Activated naive CD8-positive, alpha-beta T cell (primary cell): ENCODE results near the gene EHMT1.
"Not testable (repeated sequence)": the region's sequence is repeated elsewhere in the genome, so short reads cannot be mapped to it uniquely, and the experiment has no call there.

Source experiments
- H3K27ac Mint-ChIP-seq: one replicate; pipeline ENCODE4 v1.8.0; 2021; ENCODE audit warnings: mixed read lengths
- H3K27me3 Mint-ChIP-seq: one replicate; pipeline ENCODE4 v1.8.0; 2021; ENCODE audit warnings: mixed read lengths
- H3K36me3 Mint-ChIP-seq: one replicate; pipeline ENCODE4 v1.8.0; 2021; ENCODE audit warnings: mixed read lengths
- H3K4me1 Mint-ChIP-seq: one replicate; pipeline ENCODE4 v1.8.0; 2021; ENCODE audit warnings: low read depth, mixed read lengths
- H3K4me3 Mint-ChIP-seq: one replicate; pipeline ENCODE4 v1.8.0; 2021; ENCODE audit warnings: mild to moderate bottlenecking, mixed read lengths
- H3K9me3 Mint-ChIP-seq: one replicate; pipeline ENCODE4 v1.8.0; 2021; ENCODE audit warnings: low read depth, mixed read lengths

The EHMT1 gene

GRCh38 chr9:137583957-137584356, 34.8 kb upstream of the EHMT1 start:
- Mint-ChIP-seq H3K27me3 (no peaks in the 10 kb centered on the region), H3K36me3 (peaks cover 2% of the 10 kb centered on the region), H3K4me3 (no peak overlapping the region), H3K27ac (no peak overlapping the region), H3K4me1 (peaks cover 12% of the 10 kb centered on the region), H3K9me3 (no peaks in the 10 kb centered on the region)

- Mint-ChIP-seq H3K4me3 (no peak overlapping the region), H3K4me1 (peaks cover 9% of the 10 kb centered on the region), H3K27me3 (no peaks in the 10 kb centered on the region), H3K9me3 (no peaks in the 10 kb centered on the region), H3K27ac (no peak overlapping the region), H3K36me3 (peaks cover 2% of the 10 kb centered on the region)
Measured at GRCh38 chr9:137586854-137587253, 32.0 kb upstream of the EHMT1 start.

DNA sequence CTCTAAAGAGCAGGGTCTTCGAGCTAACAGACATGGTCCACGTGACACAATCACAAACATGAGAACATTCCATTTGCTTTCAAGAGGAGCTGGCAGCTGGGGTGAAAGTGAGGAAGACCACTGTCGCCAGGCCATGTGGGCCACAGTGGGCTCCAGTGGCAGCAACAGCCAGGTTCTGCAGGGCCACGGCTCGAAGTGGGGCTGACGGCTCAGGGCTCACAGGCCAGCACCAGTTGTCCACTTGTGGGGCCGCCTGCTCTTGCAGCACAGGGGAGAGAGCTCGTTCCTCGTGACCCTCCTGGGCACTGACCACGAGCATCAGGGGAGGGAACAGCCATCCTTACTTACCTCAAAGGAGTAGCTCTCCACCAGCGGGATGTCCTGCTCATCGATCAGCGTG, 30.5 kb upstream of the EHMT1 start:
- H3K4me3 Mint-ChIP-seq = peak overlapping the region; percentile 91
- no peaks in the 10 kb centered on the region for H3K9me3 Mint-ChIP-seq
- H3K27ac Mint-ChIP-seq = no peak overlapping the region
- H3K4me1 Mint-ChIP-seq = peaks cover 9% of the 10 kb centered on the region
- H3K36me3 Mint-ChIP-seq = peaks cover 2% of the 10 kb centered on the region
- H3K27me3 Mint-ChIP-seq = no peaks in the 10 kb centered on the region

DNA sequence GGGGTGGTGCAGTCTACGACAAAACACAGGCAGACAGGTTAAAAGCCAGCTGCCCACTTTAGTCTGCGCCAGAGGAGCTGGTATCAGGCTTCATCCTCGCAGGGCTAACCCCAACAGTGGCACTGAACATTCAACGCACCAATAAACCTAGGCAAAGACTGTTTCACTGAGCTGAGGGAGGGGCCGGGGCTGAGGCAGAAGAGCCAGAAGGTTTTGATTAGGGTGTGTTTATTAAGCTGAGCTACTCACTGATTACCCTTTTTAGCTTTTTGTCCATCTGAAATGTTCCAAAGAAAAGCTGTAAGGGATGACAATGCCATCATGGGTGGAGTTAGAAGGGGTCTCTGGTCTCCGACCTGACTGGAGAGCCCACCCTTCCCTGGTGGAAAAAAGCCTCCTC, 29.9 kb upstream of the EHMT1 start:
- peaks cover 2% of the 10 kb centered on the region for H3K36me3 Mint-ChIP-seq
- H3K9me3 Mint-ChIP-seq = no peaks in the 10 kb centered on the region
- H3K27ac Mint-ChIP-seq = no peak overlapping the region
- peaks cover 9% of the 10 kb centered on the region for H3K4me1 Mint-ChIP-seq
- peak overlapping the region; percentile 91 for H3K4me3 Mint-ChIP-seq
- H3K27me3 Mint-ChIP-seq = no peaks in the 10 kb centered on the region

GRCh38 chr9:137589441-137590122, 29.2 kb upstream of the EHMT1 start:
- Mint-ChIP-seq H3K27ac (peak overlapping the region; percentile 68), H3K9me3 (no peaks in the 10 kb centered on the region), H3K4me1 (peaks cover 9% of the 10 kb centered on the region), H3K36me3 (peaks cover 2% of the 10 kb centered on the region), H3K4me3 (peak overlapping the region; percentile 91), H3K27me3 (no peaks in the 10 kb centered on the region)

DNA sequence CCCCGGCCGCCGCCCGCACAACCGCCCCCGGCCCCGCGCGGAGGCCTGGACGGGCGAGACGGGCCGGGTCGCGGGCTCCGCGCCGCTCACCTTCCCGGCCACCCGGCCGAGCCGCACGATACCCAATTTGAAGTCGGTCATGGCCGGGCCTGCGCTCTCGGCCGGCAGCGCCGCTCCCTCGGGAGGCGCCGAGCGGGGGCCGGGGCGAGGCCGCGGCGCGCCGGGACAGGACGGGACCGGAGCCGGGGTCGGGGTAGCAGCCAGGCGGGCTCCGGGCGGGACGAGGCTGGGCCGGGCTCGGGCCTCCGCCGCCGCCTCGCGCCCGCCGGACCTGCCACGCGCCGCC, 28.7 kb upstream of the EHMT1 start:
- H3K27ac Mint-ChIP-seq = no peak overlapping the region
- H3K4me3 Mint-ChIP-seq = no peak overlapping the region
- H3K36me3 Mint-ChIP-seq = peaks cover 2% of the 10 kb centered on the region
- no peaks in the 10 kb centered on the region for H3K9me3 Mint-ChIP-seq
- H3K27me3 Mint-ChIP-seq = no peaks in the 10 kb centered on the region
- H3K4me1 Mint-ChIP-seq = peaks cover 9% of the 10 kb centered on the region

- H3K27ac Mint-ChIP-seq = peak within 1 kb of the TSS; percentile 98
- peak within 1 kb of the TSS; percentile 96 for H3K4me3 Mint-ChIP-seq
- peaks cover 9% of the 10 kb centered on the region for H3K4me1 Mint-ChIP-seq
- no peaks in the 10 kb centered on the region for H3K27me3 Mint-ChIP-seq
- H3K36me3 Mint-ChIP-seq = peaks cover 2% of the 10 kb centered on the region
- no peaks in the 10 kb centered on the region for H3K9me3 Mint-ChIP-seq
Measured at GRCh38 chr9:137590469-137591383, 28.1 kb upstream of the EHMT1 start, which contains the start of gene ZMYND19. Gene ZMYND19 (minus strand): TSS chr9:137590512. CDS start chr9:137590263, 249 bp downstream.

- H3K4me3 Mint-ChIP-seq = peak overlapping the region; percentile 42
- H3K27ac Mint-ChIP-seq = no peak overlapping the region
- H3K27me3 Mint-ChIP-seq = no peaks in the 10 kb centered on the region
- H3K4me1 Mint-ChIP-seq = peaks cover 8% of the 10 kb centered on the region
- H3K9me3 Mint-ChIP-seq = no peaks in the 10 kb centered on the region
- H3K36me3 Mint-ChIP-seq = peaks cover 2% of the 10 kb centered on the region
Measured at GRCh38 chr9:137592767-137593166, 26.0 kb upstream of the EHMT1 start.

DNA sequence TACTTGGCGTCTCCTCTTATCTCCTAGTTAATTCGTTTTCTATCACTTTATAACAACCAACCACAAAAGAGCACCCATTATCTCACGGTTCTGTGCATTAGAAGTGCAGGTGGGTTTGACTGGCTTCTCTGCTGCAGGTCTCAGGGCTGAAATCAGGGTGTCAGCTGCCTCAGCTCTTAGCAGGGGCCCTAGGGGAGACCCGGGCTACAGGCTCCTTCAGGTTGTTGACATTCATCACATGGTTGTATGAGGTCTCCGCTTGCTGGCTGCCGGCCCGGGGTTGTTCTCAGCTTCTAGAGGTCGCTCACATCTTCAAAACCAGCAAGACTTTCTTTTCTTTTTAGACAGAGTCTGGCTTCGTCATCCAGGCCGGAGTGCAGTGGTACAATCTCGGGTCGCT, 25.6 kb upstream of the EHMT1 start:
- H3K27ac Mint-ChIP-seq = no peak overlapping the region
- peaks cover 4% of the 10 kb centered on the region for H3K4me1 Mint-ChIP-seq
- H3K4me3 Mint-ChIP-seq = peak overlapping the region; percentile 42

DNA sequence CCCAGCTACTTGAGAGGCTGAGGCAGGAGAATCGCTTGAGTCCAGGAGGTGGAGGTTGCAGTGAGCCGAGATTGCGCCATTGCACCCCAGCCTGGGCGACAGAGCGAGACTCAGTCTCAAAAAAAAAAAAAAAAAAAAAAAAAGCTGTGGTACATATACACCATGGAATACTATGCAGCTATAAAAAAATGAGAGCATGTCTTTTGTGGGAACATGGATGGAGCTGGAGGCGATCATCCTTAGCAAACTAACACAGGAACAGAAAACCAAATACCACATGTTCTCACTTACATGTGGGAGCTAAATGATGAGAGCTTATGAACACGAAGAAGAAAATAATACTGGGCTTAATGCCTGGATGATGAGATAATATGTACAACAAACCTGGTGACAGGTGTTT, 22.2 kb upstream of the EHMT1 start:
- not testable (repeated sequence) for H3K4me1 Mint-ChIP-seq, H3K27ac Mint-ChIP-seq, H3K36me3 Mint-ChIP-seq, H3K9me3 Mint-ChIP-seq, H3K27me3 Mint-ChIP-seq, H3K4me3 Mint-ChIP-seq

More for the DNA sequence above, 25.6 kb upstream of the EHMT1 start:
- Mint-ChIP-seq H3K27me3 (no peaks in the 10 kb centered on the region), H3K36me3 (no peaks in the 10 kb centered on the region), H3K9me3 (no peaks in the 10 kb centered on the region)

GRCh38 chr9:137598943-137599342, 19.9 kb upstream of the EHMT1 start:
- H3K4me3 Mint-ChIP-seq = no peak overlapping the region
- H3K9me3 Mint-ChIP-seq = no peaks in the 10 kb centered on the region
- no peaks in the 10 kb centered on the region for H3K4me1 Mint-ChIP-seq
- H3K27ac Mint-ChIP-seq = no peak overlapping the region
- no peaks in the 10 kb centered on the region for H3K27me3 Mint-ChIP-seq
- H3K36me3 Mint-ChIP-seq = no peaks in the 10 kb centered on the region

DNA sequence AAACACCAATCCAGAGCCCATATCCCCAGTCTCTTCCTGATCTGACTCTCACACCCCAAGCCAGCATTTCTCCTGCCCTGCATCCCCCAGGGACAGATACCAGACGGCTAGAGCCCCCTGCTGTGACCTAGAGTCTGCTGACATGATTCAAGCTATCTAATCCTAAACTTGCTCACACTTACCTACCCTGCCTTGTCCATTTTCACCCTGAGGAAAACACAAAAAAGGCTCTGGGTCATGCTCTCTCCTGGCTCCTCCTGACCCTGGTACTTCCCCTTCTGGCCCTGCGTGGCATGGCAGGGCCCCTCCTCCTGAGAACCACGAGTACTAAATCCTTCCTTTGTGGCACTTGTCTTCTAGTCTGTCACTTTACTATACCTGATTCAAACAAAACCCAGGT, 16.1 kb upstream of the EHMT1 start:
- Mint-ChIP-seq H3K36me3 (no peaks in the 10 kb centered on the region), H3K9me3 (no peaks in the 10 kb centered on the region), H3K4me1 (peaks cover 13% of the 10 kb centered on the region), H3K27ac (no peak overlapping the region), H3K27me3 (no peaks in the 10 kb centered on the region), H3K4me3 (peak overlapping the region; percentile 6)

DNA sequence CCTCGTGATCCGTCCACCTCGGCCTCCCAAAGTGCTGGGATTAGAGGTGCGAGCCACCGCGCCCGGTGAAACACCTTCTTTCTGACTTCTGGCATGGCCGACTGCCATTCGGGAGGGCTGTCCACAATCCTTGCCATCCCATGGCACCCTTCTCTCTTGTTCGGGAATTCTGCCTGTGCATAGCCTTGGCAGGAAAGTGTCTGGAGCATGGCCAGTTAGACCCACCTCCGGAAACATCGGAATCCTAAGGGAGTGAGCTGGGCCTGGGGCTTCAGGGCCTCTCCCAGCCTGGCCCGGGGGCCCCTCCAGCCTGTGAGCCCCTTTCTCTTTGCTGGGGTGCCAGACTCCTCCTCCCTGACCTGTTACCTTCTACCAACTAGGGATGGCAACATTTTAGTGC, 14.9 kb upstream of the EHMT1 start:
- H3K4me1 Mint-ChIP-seq = peaks cover 13% of the 10 kb centered on the region
- H3K27me3 Mint-ChIP-seq = no peaks in the 10 kb centered on the region
- H3K4me3 Mint-ChIP-seq = peak overlapping the region; percentile 42
- H3K36me3 Mint-ChIP-seq = no peaks in the 10 kb centered on the region
- H3K27ac Mint-ChIP-seq = no peak overlapping the region
- H3K9me3 Mint-ChIP-seq = no peaks in the 10 kb centered on the region

- Mint-ChIP-seq H3K27ac (no peak overlapping the region), H3K27me3 (no peaks in the 10 kb centered on the region)
Measured at GRCh38 chr9:137604345-137605086, 14.3 kb upstream of the EHMT1 start.

More at GRCh38 chr9:137604345-137605086, 14.3 kb upstream of the EHMT1 start:
- Mint-ChIP-seq H3K9me3 (no peaks in the 10 kb centered on the region), H3K4me1 (peaks cover 15% of the 10 kb centered on the region), H3K36me3 (no peaks in the 10 kb centered on the region), H3K4me3 (peak overlapping the region; percentile 42)
